GM18951 (cell line): ENCODE measurements around the gene LEMD1.
"Not testable (repeated sequence)": the region's sequence is repeated elsewhere in the genome, so short reads cannot be mapped to it uniquely, and the experiment has no call there.

Experiments used
- POLR2A ChIP-seq: IDR thresholded peaks from 4 replicates; pipeline ENCODE4 v1.6.1; 2011; ENCODE audit warnings: mild to moderate bottlenecking; ENCODE audit not compliant: insufficient read length, insufficient read depth; ENCODE audit errors: extremely low read depth
- in situ Hi-C: fragments of 300-500 bp; cut with MboI; formaldehyde crosslinking; loops from one replicate; pipeline ENCODE4 v1.12.0; 2022; ENCODE audit warnings: low sequenced_read_pairs, mixed read lengths, inconsistent platforms; ENCODE audit not compliant: unreplicated experiment

Gene LEMD1

DNA sequence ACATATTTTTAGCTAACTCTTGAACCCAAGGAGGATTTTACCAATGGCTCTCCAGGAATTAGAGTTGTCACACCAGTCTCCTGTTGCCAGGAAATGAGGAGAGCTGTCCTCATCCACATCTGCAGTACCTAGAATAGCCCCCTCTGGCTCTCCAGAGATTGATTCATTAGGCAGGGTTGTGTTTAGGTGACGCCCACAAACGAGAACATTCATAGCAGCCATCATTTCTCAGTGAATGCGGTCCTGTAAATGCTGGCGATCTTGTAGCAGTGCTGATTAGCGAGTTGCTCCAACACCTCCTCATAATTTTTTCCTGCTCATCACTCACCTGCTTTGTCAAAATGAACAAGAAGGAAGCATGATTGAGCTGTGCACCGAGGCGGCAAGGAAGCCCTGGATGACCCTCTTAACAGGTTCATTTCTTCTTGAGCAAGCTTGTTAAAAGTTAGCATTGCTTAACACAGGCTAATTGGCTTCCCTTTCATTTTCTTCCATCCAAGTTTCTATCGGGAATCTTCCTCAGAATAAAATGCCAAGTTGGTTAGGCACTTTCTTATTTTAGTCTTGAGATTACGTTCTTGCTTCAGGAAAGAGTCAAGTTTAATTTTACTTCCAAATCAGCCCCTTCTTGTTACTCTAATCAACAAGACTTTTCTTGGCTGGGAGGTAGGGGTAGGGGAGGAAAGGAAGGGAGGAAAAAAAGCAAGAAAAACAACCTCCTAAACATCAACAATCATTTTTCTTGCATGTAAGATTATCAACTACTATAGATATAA, 48.6 kb downstream of the LEMD1 start:
- TF ChIP-seq POLR2A: no peak
- in situ Hi-C loops: no loop called here

DNA sequence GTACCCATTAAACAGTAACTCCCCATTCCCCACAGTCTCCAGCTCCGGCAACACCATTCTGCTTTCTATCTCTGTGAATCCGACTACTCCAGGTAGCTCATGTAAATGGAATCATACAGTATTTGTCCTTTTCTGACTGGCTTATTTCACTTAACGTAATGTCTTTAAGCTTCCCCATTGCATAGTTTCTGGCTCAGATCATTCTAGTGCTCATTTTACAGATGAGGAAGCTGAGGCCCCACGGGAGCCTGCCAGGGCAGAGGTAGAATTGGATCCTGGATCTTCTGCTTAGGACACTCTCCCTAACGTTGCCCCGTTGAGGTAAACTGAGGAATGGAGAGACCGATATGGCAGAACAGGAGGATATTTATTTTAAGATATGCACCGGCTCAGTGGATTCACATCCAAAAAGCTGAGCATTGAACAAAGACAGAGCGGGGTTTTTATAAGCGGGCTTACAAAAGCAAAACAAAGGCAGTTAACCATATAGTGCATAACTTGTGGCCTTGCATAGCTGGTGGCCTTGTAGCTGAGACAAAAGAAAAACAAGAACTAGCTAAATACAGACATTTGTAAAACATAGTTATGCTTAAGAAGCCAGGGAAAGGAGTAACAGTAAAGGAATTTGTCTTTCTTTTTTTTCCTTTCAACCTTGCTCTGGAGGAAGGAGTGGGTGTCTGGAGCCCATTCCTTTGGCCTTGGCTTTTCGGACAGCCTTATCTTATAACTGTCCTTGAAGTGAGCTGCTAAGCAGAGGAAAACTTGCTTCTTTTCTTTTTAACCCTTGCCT, 49.8 kb downstream of the LEMD1 start:
- TF ChIP-seq POLR2A: no peak
- in situ Hi-C loops: no loop called here

DNA sequence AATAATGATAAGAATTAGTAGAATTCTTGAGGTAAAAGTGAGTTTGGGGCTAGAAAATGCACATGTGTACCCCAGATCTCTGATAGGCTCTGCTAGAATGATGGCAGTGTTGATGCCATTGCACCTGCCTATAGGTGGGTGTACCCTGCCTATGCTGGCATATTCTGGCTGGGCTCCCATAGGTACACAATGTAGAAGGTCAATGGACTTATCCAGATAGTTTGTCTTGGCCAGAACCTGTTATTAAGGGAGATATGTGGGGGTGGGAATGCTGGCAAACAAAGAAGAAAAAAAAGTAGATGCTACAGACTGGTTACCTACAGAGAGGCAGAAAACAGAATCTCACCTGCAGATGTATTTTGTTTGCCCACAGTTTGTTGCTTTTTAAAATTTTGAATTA, 51.1 kb downstream of the LEMD1 start:
- in situ Hi-C loops: no loop called here
- no peak for TF ChIP-seq POLR2A

DNA sequence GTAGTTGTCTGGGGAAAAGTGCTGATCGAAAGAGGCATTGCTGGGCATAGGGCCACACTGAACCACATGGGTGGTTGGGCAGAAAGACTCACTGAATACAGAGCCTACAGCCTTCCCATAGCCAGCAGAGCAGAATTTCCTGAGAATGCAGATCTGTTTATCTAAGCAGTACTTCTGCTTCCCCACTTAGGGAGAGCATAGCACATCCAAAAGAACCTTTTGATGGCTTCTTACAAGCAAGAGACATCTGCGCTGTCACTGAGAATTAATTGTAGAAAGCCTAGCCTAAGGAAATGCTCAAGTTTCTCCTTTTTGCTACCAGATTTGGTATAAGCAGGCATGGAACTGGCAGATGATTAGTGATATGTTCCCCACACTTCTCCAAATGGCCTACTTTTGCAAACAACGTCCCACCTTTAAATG, 52.1 kb downstream of the LEMD1 start:
- in situ Hi-C loops: no loop called here
- no peak for TF ChIP-seq POLR2A

DNA sequence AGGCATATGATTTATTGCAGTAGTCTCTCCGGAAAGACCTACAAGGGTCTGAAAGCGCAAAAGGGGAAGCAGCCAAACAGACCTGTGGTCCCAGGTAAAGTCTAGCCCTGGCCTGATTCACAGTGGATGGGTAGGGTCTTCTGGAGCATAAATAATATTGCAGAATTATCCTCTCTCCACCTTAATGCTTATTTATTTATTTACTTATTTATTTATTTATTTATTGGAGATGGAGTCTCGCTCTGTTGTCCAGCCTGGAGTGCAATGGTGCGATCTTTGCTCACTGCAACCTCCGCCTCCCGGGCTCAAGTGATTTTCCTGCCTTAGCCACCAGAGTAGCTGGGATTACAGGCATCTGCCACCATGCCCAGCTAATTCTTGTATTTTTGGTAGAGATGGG, 53.4 kb downstream of the LEMD1 start:
- no peak for TF ChIP-seq POLR2A
- in situ Hi-C loops: no loop called here

DNA sequence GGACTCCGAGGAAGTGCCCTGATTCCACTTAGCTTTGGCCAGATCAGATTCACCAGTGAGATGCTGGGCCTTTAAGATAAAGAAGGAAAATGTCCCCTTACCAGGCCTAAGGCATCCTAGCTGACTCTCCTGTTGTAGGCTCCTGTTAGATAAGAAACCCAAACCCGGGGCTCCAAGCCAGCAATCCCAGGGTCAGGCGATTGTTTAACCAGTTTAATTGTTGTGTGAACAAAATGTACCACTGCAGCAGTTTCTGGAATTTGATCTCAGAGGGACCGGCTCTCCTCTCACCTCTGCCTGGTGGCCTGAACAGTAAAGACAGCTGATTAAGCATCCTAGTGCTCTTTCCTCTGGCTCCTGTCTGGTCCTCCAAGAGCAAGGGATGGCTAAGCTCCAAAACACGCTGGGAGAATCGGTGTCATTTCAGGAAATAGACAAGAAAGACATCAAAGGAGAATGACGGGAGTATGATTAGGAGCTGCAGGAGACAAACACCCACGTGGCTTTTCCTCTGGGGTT, 55.9 kb downstream of the LEMD1 start:
- in situ Hi-C loops: no loop called here
- TF ChIP-seq POLR2A: no peak

DNA sequence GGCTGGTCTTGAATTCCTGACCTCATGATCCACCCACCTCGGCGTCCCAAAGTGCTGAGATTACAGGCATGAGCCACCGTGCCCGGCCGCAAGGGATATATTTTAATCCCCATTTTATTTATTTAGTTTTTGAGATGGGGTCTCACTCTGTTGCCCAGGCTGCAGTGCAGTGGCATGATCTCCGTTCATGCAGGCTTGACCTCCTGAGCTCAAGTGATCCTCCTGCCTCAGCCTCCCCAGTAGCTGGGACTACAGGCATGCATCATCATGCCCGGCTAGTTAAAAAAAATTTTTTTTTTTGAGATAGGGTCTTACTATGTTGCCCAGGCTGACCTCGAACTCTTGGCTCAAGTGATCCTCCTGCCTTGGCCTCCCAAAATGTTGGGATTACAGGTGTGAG, 56.8 kb downstream of the LEMD1 start:
- in situ Hi-C loops: not testable (repeated sequence)

DNA sequence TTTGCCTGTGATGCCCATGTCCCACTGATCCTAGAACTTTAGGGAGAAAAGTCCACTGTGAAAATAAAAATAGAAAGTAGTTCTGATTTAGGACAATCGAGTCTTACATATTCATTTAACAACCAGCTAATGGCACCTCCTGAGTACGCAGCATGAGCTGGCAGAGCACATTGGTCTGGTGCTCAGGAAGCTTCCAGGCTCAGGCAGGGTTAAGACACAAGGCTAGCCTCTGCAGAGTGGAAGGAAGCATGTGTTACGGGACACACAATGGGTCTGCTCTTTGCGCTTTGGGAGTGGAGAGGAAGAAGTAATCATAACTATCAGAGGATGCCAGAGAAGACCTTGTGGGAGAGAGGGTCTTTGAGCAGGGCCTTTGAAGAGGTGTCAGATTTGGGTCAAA, 61.0 kb downstream of the LEMD1 start:
- in situ Hi-C loops: no loop called here
- no peak for TF ChIP-seq POLR2A

DNA sequence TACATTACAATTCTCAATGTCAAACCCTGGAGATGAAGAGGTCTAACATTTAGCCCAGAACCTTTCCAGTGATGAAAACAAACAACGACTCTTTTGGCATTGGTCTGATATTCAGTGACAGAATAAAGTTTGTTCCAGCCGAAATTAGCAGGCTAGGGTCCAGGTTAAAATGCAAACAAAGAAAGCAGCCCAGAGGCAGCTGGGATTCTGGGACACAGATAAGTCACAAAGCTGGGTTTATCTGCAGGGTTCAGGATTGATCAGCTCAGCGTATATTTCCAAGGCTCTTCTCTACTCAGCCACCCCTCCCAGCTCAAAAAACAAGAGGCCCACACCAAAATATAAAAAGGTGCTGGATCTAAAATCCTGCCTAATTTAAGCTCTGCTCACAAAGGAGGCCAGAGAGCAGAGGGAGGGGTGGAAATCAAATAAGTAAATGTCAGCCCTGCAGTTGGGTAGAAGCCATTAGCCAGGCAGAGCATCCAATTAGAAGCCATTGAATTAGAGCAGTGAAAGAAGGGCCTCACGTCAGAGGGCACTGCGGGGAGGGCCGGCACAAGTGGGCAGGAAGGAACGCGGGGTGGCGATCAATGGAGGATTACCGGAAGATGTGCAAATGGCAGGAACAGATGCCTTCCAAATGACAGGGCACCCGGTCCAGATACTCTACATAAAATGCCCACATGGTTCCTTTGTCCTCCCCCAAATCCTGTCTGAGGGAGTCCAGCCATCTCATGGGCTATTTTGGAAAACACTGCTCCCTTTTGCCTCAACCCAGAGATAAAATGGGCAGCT, 61.9 kb downstream of the LEMD1 start:
- in situ Hi-C loops: no loop called here
- TF ChIP-seq POLR2A: no peak

DNA sequence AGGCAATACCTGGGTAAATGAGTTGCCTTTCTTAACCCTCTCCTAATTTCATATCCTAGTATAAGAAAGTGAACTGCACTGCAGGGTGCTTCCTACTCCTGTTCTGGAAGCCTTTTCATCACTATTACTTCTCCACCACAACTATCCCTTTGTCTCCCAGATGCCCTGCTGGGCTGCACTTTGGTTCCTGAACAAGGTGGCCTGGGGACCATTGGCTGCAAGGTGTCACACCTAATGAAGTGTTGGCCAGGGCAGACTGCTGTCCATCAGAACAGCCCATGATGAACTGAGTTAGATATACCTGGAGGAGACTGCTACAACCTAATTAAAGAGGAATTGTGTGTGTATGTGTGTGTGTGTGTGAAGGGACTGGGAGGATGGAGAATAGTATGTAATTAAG, 63.3 kb downstream of the LEMD1 start:
- in situ Hi-C loops: no loop called here
- TF ChIP-seq POLR2A: no peak

DNA sequence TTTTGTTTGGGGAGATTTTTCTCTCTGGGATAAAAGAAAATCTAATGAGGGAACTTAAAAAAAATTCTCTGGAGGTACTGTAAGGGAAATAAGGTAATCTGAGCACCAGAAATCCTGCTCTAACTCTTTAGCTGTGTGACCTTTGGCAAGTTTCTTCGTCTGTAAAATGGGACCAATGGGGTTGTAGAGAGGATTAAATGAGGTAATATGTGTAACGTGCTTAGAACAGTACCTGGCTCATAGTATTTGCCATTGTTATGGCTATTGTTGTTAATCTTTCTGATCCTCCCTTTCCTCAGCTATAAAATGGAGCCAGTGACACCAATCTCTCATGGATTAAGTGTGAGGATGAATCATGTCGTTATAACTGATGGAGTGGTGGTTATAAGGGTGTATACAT, 64.3 kb downstream of the LEMD1 start:
- in situ Hi-C loops: no loop called here
- no peak for TF ChIP-seq POLR2A

DNA sequence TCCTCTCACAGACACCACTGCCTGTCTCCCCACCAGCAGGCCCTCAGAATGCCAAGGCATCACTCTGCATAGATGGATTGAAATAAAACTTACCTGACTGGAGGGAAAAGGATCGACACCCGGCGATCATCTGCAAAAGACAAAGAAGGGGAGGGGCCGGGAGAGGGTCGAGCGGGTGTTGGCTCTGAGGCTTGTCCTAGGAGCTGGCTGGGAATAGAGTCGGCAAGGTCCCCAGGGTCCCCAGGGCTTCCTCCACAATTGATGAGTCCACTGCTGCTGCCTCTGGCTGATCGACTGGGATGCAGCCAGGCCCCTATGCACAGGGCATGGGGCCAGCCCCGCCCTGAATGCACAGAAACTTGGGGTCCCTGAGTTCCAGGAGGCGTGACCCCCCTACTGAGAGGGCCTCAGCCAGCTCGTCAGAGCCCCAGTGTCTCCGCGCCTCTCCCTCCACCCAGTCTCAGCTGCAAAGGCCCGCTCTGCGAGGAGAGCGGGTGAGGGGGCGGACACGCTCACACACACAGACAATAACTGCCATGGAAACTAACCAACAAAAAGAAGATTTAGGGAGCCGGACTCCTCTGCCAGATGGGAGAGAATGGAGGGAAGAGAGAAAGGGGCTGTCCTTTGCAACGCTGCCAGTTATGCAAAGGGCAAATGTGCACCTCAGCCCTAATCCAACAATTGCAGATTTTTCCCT, 65.3 kb downstream of the LEMD1 start, which contains the start of gene KLHDC8A:
TSS of gene KLHDC8A (minus strand) at position 483 of the 700 bp plus-strand sequence. CDS start 13,318 bp downstream, outside the sequence.
- in situ Hi-C loops: no loop called here
- no peak for TF ChIP-seq POLR2A

DNA sequence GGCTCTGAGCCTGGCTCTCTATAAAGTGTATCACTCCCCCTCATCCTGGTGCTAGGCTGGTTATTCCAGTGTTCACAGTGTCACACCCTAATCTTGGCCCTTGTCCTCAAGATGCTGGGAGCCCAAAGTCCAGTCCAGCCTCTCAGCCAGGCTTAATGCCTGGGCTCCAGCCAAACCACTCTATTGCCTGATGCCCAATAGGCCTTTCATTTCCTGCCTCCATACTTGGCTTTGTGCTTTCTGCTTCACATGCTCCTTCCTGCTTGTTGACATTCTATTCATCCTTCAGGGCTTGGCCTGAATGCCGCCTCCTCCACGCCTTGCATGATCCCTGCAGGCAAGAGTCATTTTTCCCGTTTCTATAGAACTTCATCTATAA, 66.8 kb downstream of the LEMD1 start:
- in situ Hi-C loops: no loop called here
- no peak for TF ChIP-seq POLR2A
